GM12878 (cell line): Measurements from ENCODE around the gene PLAGL1.

Experiments used
- ATF7 ChIP-seq: fragments of 450-650 bp; IDR thresholded peaks from 2 replicates; pipeline ENCODE4 v1.6.1; 2016; ENCODE audit warnings: low read depth, mild to moderate bottlenecking
- CTCF ChIP-seq, 3 experiments: IDR thresholded peaks in 2 of 3; conservative IDR thresholded peaks in 1 of 3; 2 replicates each; pipeline ENCODE4 v1.5.1; 2011; ENCODE audit warnings: low read depth in 3 of 3, low read length in 3 of 3, mild to moderate bottlenecking in 3 of 3, control low read depth in 2 of 3, moderate library complexity in 2 of 3, inconsistent platforms in 1 of 3, mixed read lengths in 1 of 3; ENCODE audit not compliant: control insufficient read depth in 2 of 3, insufficient read depth in 1 of 3; ENCODE audit errors: extremely low read depth in 1 of 3
- ETV6 ChIP-seq, 2 experiments: fragments of 450-650 bp in 1 of 2; IDR thresholded peaks in 1 of 2; conservative IDR thresholded peaks in 1 of 2; 2 replicates each; pipeline ENCODE4 v1.6.1; 2014; ENCODE audit warnings: antibody characterized with exemption in 1 of 2, borderline replicate concordance in 1 of 2, low read depth in 1 of 2, mild to moderate bottlenecking in 1 of 2, moderate library complexity in 1 of 2
- FOS ChIP-seq: IDR thresholded peaks from 3 replicates; pipeline ENCODE4 v1.6.1; 2011; ENCODE audit warnings: borderline replicate concordance; ENCODE audit not compliant: insufficient read length; ENCODE audit errors: extremely low read depth
- NR2C1 ChIP-seq: fragments of 450-650 bp; IDR thresholded peaks from 2 replicates; pipeline ENCODE4 v1.6.1; 2017; ENCODE audit warnings: antibody characterized with exemption, mild to moderate bottlenecking, moderate library complexity
- NR2C2 ChIP-seq: IDR thresholded peaks from 2 replicates; pipeline ENCODE4 v1.6.1; 2011; ENCODE audit warnings: borderline replicate concordance, low read depth; ENCODE audit not compliant: control insufficient read depth, insufficient read length
- POLR2A ChIP-seq: IDR thresholded peaks from 2 replicates; pipeline ENCODE4 v1.6.1; 2011; ENCODE audit warnings: low read depth, mild to moderate bottlenecking, low read length
- SUZ12 ChIP-seq: fragments of 200-600 bp; sonication (generic); IDR thresholded peaks from one replicate; pipeline ENCODE4 v1.6.1; 2018; ENCODE audit warnings: antibody characterized with exemption, mild to moderate bottlenecking; ENCODE audit not compliant: unreplicated experiment

GRCh38 chr6:144027932-144028587 is 20.0 kb upstream of the PLAGL1 start:
- TF ChIP-seq CTCF (IDR thresholded peaks at IDR 0.05 in 2 of 3, conservative IDR thresholded peaks at IDR 0.05 in 1 of 3; ENCODE audit: control insufficient read depth in 2 of 3, extremely low read depth in 1 of 3, insufficient read depth in 1 of 3, low read depth in 3 of 3, low read length in 3 of 3) (no peak), NR2C1 (no peak), NR2C2 (no peak), ATF7 (no peak), SUZ12 (no peak), ETV6 (conservative IDR thresholded peaks at IDR 0.05 in 1 of 2, IDR thresholded peaks at IDR 0.05 in 1 of 2; ENCODE audit: borderline replicate concordance in 1 of 2, low read depth in 1 of 2) (no peak), FOS (no peak), POLR2A (no peak)
